DND-41 (cell line): ENCODE measurements around the gene BCL11B.

Experiments used
- ATAC-seq: fragments of 200-7000 bp; cut with Tn5 transposase; 3 replicates; pipeline ENCODE4 v1.9.1; 2021; ENCODE audit warnings: low read depth; ENCODE audit not compliant: insufficient read depth
- DNase-seq: peaks from one replicate; pipeline ENCODE4 v3.0.0-alpha.2; 2020
- H2AFZ ChIP-seq: 2 replicates; pipeline ENCODE4 v1.6.0; 2012; ENCODE audit warnings: low read depth, low read length
- H3K27ac ChIP-seq: 2 replicates; pipeline ENCODE4 v1.5.1; 2012; ENCODE audit warnings: low read length, inconsistent platforms
- H3K27me3 ChIP-seq: fragments of 200-600 bp; sonication (generic); 2 replicates; pipeline ENCODE4 v1.6.0; 2012; ENCODE audit warnings: low read length, mild to moderate bottlenecking, inconsistent platforms; ENCODE audit not compliant: insufficient read depth, poor library complexity
- H3K36me3 ChIP-seq: 2 replicates; pipeline ENCODE4 v1.5.1; 2012; ENCODE audit warnings: low read length, inconsistent platforms; ENCODE audit not compliant: insufficient read depth
- H3K4me1 ChIP-seq: 2 replicates; pipeline ENCODE4 v1.5.1; 2012; ENCODE audit warnings: mild to moderate bottlenecking, low read length; ENCODE audit not compliant: insufficient read depth
- H3K4me2 ChIP-seq: 2 replicates; pipeline ENCODE4 v1.6.0; 2012; ENCODE audit warnings: mild to moderate bottlenecking, moderate library complexity, low read length, inconsistent platforms; ENCODE audit not compliant: insufficient read depth
- H3K4me3 ChIP-seq, 2 experiments: fragments of 200-600 bp in 1 of 2; shearing (Covaris generic) in 1 of 2; 2 replicates each; pipeline ENCODE4 v1.5.1; 2012 to 2016; ENCODE audit warnings: inconsistent platforms in 2 of 2, low read length in 2 of 2, mild to moderate bottlenecking in 2 of 2, low read depth in 1 of 2, moderate library complexity in 1 of 2
- H3K79me2 ChIP-seq: 2 replicates; pipeline ENCODE4 v1.6.0; 2012; ENCODE audit warnings: low read length, inconsistent platforms; ENCODE audit not compliant: insufficient read depth
- H3K9ac ChIP-seq: 2 replicates; pipeline ENCODE4 v1.6.0; 2012; ENCODE audit warnings: low read depth, mild to moderate bottlenecking, inconsistent platforms, low read length, moderate library complexity
- H3K9me3 ChIP-seq: 2 replicates; pipeline ENCODE4 v1.5.1; 2012; ENCODE audit warnings: low read length, moderate library complexity, mild to moderate bottlenecking, inconsistent platforms; ENCODE audit not compliant: insufficient read depth, severe bottlenecking
- H4K20me1 ChIP-seq: 2 replicates; pipeline ENCODE4 v1.6.0; 2012; ENCODE audit warnings: low read length; ENCODE audit not compliant: insufficient read depth
- CTCF ChIP-seq: IDR thresholded peaks from 2 replicates; pipeline ENCODE4 v1.5.1; 2012; ENCODE audit warnings: borderline replicate concordance, low read length, moderate library complexity, mild to moderate bottlenecking; ENCODE audit not compliant: poor library complexity, severe bottlenecking; ENCODE audit errors: extremely low read depth
- EZH2 ChIP-seq: IDR thresholded peaks from 3 replicates; pipeline ENCODE4 v1.6.1; 2012; ENCODE audit warnings: borderline replicate concordance, low read depth, mild to moderate bottlenecking, moderate library complexity, low read length, inconsistent platforms; ENCODE audit not compliant: severe bottlenecking

BCL11B gene

GRCh38 chr14:99173506-99173905 lies 98.5 kb downstream of the BCL11B start:
- Histone ChIP-seq H3K27ac (no peak overlapping the region), H3K79me2 (peaks cover 45% of the 10 kb centered on the region), H3K36me3 (peaks cover 60% of the 10 kb centered on the region), H3K4me3 (no peak overlapping the region), H4K20me1 (peaks cover 55% of the 10 kb centered on the region), H3K9ac (no peak overlapping the region), H2AFZ (no peak overlapping the region), H3K27me3 (no peaks in the 10 kb centered on the region), H3K4me1 (no peaks in the 10 kb centered on the region), H3K4me2 (no peak overlapping the region), H3K9me3 (no peaks in the 10 kb centered on the region)
- no peak for ATAC-seq
- DNase-seq: no peak
- TF ChIP-seq CTCF: no peak
- TF ChIP-seq EZH2: no peak

- H4K20me1 ChIP-seq: peaks cover 51% of the 10 kb centered on the region
- TF ChIP-seq EZH2: no peak
- no peak for TF ChIP-seq CTCF
- no peak overlapping the region for H3K27ac ChIP-seq
- no peaks in the 10 kb centered on the region for H3K27me3 ChIP-seq
- no peaks in the 10 kb centered on the region for H3K4me1 ChIP-seq
- DNase-seq (no peak), ATAC-seq (no peak)
- no peak overlapping the region for H3K9ac ChIP-seq
- no peak overlapping the region for H3K4me3 ChIP-seq
- H3K79me2 ChIP-seq: peaks cover 40% of the 10 kb centered on the region
- H3K36me3 ChIP-seq: peaks cover 56% of the 10 kb centered on the region
- no peak overlapping the region for H3K4me2 ChIP-seq
- no peak overlapping the region for H2AFZ ChIP-seq
- H3K9me3 ChIP-seq: no peaks in the 10 kb centered on the region
These were observed 98.9 kb downstream of the BCL11B start for GRCh38 chr14:99173086-99173485.

GRCh38 chr14:99171396-99171795 lies 100.6 kb downstream of the BCL11B start:
- no peak for TF ChIP-seq CTCF
- TF ChIP-seq EZH2: no peak
- Histone ChIP-seq H3K27ac (no peak overlapping the region), H3K4me1 (no peaks in the 10 kb centered on the region), H3K79me2 (peaks cover 24% of the 10 kb centered on the region), H3K9ac (no peak overlapping the region), H3K4me2 (no peak overlapping the region), H3K9me3 (no peaks in the 10 kb centered on the region), H4K20me1 (peaks cover 34% of the 10 kb centered on the region), H3K27me3 (no peaks in the 10 kb centered on the region), H3K36me3 (peaks cover 39% of the 10 kb centered on the region), H3K4me3 (no peak overlapping the region), H2AFZ (no peak overlapping the region)
- no peak for DNase-seq
- no peak for ATAC-seq
